H1 (cell line): Measurements from ENCODE around the gene ALPG. TPM values are rescaled to one million over a fixed set of nuclear protein-coding genes. Genes with fewer than 3 reads are reported as not detected.
"Not testable (repeated sequence)": the region's sequence is repeated elsewhere in the genome, so short reads cannot be mapped to it uniquely, and the experiment has no call there.

ENCODE experiments used
- CTCF ChIA-PET: fragments of 300-600 bp; sonication (Branson Sonifier 250); formaldehyde crosslinking; loops from one replicate; lab custom pipeline; 2021; ENCODE audit not compliant: partially characterized antibody; lab: Charles Lee
- POLR2A ChIA-PET: fragments of 300-600 bp; sonication (Branson Sonifier 250); formaldehyde crosslinking; loops from one replicate; lab custom pipeline; 2021; ENCODE audit warnings: inconsistent platforms; ENCODE audit not compliant: partially characterized antibody; lab: Charles Lee
- DNase-seq, 2 experiments: peaks; one replicate each; pipeline versions ENCODE4 v3.0.0 to v3.0.0-alpha.2; 2010 to 2022; ENCODE audit warnings: low spot score in 2 of 2, low read depth in 1 of 2, mixed read lengths in 1 of 2
- FAIRE-seq: peaks from 2 replicates; lab custom pipeline; 2011; peaks lifted over from hg19 to GRCh38; lab: Jason Lieb, UNC
- H2AFZ ChIP-seq: 2 replicates; pipeline ENCODE4 v1.8.1; 2012; ENCODE audit warnings: low read length, inconsistent platforms
- H2AK5ac ChIP-seq: 2 replicates; pipeline ENCODE4 v1.6.1; 2013; ENCODE audit warnings: low read depth, low read length
- H2BK120ac ChIP-seq: replicated peaks from 2 replicates; pipeline ENCODE3; 2013; ENCODE audit warnings: low read depth, low read length, inconsistent platforms
- H2BK12ac ChIP-seq: 2 replicates; pipeline ENCODE4 v1.6.1; 2013; ENCODE audit warnings: low read depth, low read length
- H2BK15ac ChIP-seq: 2 replicates; pipeline ENCODE4 v1.6.1; 2013; ENCODE audit warnings: low read length
- H2BK20ac ChIP-seq: 2 replicates; pipeline ENCODE4 v1.6.1; 2013; ENCODE audit warnings: low read length
- H2BK5ac ChIP-seq: 2 replicates; pipeline ENCODE4 v1.6.1; 2013; ENCODE audit warnings: low read depth, low read length
- H3K14ac ChIP-seq: 2 replicates; pipeline ENCODE4 v1.6.1; 2013; ENCODE audit warnings: inconsistent platforms; ENCODE audit not compliant: insufficient read length
- H3K18ac ChIP-seq: 2 replicates; pipeline ENCODE4 v1.6.1; 2013; ENCODE audit warnings: low read length; ENCODE audit errors: extremely low read depth
- H3K23ac ChIP-seq: 2 replicates; pipeline ENCODE4 v1.6.1; 2013; ENCODE audit warnings: inconsistent platforms; ENCODE audit not compliant: insufficient read length
- H3K23me2 ChIP-seq: 2 replicates; pipeline ENCODE4 v1.6.1; 2013; ENCODE audit warnings: low read depth, low read length
- H3K27ac ChIP-seq: 2 replicates; pipeline ENCODE4 v1.6.1; 2011; ENCODE audit warnings: low read depth, low read length, inconsistent platforms
- H3K27me3 ChIP-seq, 4 experiments: replicated peaks in 1 of 4; 1 replicate in 1 of 4; 2 replicates in 3 of 4; pipeline versions ENCODE4 v1.6.1 to v1.8.1; 2011 to 2013; ENCODE audit warnings: low read length in 3 of 4, mild to moderate bottlenecking in 3 of 4, inconsistent platforms in 2 of 4, mixed read lengths in 2 of 4, moderate library complexity in 1 of 4; ENCODE audit not compliant: control insufficient read depth in 3 of 4, insufficient read depth in 3 of 4; ENCODE audit errors: extremely low read depth in 1 of 4
- H3K36me3 ChIP-seq, 4 experiments: 2 replicates each; pipeline versions ENCODE4 v1.6.1 to v1.8.1; 2011 to 2013; ENCODE audit warnings: mild to moderate bottlenecking in 4 of 4, low read length in 3 of 4, moderate library complexity in 2 of 4, control low read depth in 1 of 4, inconsistent platforms in 1 of 4; ENCODE audit not compliant: insufficient read depth in 4 of 4, control insufficient read depth in 2 of 4
- H3K4ac ChIP-seq: replicated peaks from 2 replicates; pipeline ENCODE3; 2013; ENCODE audit warnings: low read length, low read depth, mixed read lengths, inconsistent platforms; ENCODE audit not compliant: insufficient read length
- H3K4me1 ChIP-seq, 4 experiments: replicated peaks in 1 of 4; 1 replicate in 1 of 4; 2 replicates in 3 of 4; pipeline versions ENCODE4 v1.6.1 to v1.8.1; 2011 to 2013; ENCODE audit warnings: low read length in 3 of 4, inconsistent platforms in 2 of 4, mixed read lengths in 1 of 4; ENCODE audit not compliant: insufficient read depth in 4 of 4, control insufficient read depth in 3 of 4
- H3K4me2 ChIP-seq, 2 experiments: 2 replicates each; pipeline versions ENCODE4 v1.6.1 to v1.8.1; 2011 to 2013; ENCODE audit warnings: low read depth in 2 of 2, low read length in 2 of 2, control low read depth in 1 of 2, inconsistent platforms in 1 of 2, mild to moderate bottlenecking in 1 of 2; ENCODE audit not compliant: insufficient read depth in 1 of 2
- H3K4me3 ChIP-seq, 4 experiments: fragments of 200-600, 300-600 bp in 1 of 4; sonication (generic), shearing (Covaris generic), sonication (Bioruptor Twin) in 1 of 4; 2 replicates each; pipeline versions ENCODE4 v1.5.1 to v1.8.1; 2011 to 2016; ENCODE audit warnings: low read length in 4 of 4, low read depth in 3 of 4, control low read depth in 2 of 4, inconsistent platforms in 2 of 4, mild to moderate bottlenecking in 2 of 4, mixed read lengths in 1 of 4, moderate library complexity in 1 of 4; ENCODE audit not compliant: insufficient read depth in 2 of 4; ENCODE audit errors: extremely low read depth in 1 of 4
- H3K56ac ChIP-seq: replicated peaks from 2 replicates; pipeline ENCODE3; 2013; ENCODE audit warnings: low read depth, mild to moderate bottlenecking, mixed read lengths, low read length, inconsistent platforms; ENCODE audit not compliant: insufficient read length
- H3K79me1 ChIP-seq: 2 replicates; pipeline ENCODE4 v1.6.1; 2013; ENCODE audit warnings: low read depth, low read length, control low read depth
- H3K79me2 ChIP-seq, 2 experiments: 2 replicates each; pipeline versions ENCODE4 v1.6.1 to v1.8.1; 2012 to 2013; ENCODE audit warnings: low read length in 2 of 2, mild to moderate bottlenecking in 2 of 2, inconsistent platforms in 1 of 2; ENCODE audit not compliant: insufficient read depth in 2 of 2, control insufficient read depth in 1 of 2
- H3K9ac ChIP-seq, 4 experiments: replicated peaks in 1 of 4; 1 replicate in 1 of 4; 2 replicates in 3 of 4; pipeline versions ENCODE4 v1.6.1 to v1.8.1; 2011 to 2013; ENCODE audit warnings: low read depth in 3 of 4, low read length in 3 of 4, control low read depth in 2 of 4, mild to moderate bottlenecking in 2 of 4, moderate library complexity in 2 of 4, inconsistent platforms in 1 of 4; ENCODE audit errors: extremely low read depth in 1 of 4
- H3K9me3 ChIP-seq, 2 experiments: 2 replicates each; pipeline versions ENCODE4 v1.6.1 to v1.8.1; 2012 to 2013; ENCODE audit warnings: mild to moderate bottlenecking in 2 of 2, moderate library complexity in 2 of 2, control low read depth in 1 of 2, inconsistent platforms in 1 of 2, low read depth in 1 of 2, low read length in 1 of 2, mixed read lengths in 1 of 2; ENCODE audit not compliant: insufficient read depth in 2 of 2
- H4K20me1 ChIP-seq, 2 experiments: replicated peaks in 1 of 2; 2 replicates each; pipeline versions ENCODE3 to v1.8.1; 2011 to 2013; ENCODE audit warnings: inconsistent platforms in 2 of 2, low read length in 2 of 2, mild to moderate bottlenecking in 1 of 2; ENCODE audit not compliant: insufficient read depth in 2 of 2, control insufficient read depth in 1 of 2
- H4K5ac ChIP-seq: 2 replicates; pipeline ENCODE4 v1.6.1; 2013; ENCODE audit warnings: low read length, low read depth, mixed read lengths, inconsistent platforms; ENCODE audit not compliant: insufficient read length
- H4K8ac ChIP-seq: 2 replicates; pipeline ENCODE4 v1.8.0; 2013; ENCODE audit warnings: mild to moderate bottlenecking, moderate library complexity, low read length, inconsistent platforms; ENCODE audit not compliant: insufficient read depth; ENCODE audit errors: extremely low read depth
- H4K91ac ChIP-seq: replicated peaks from 2 replicates; pipeline ENCODE3; 2013; ENCODE audit warnings: low read length, mixed read lengths, inconsistent platforms; ENCODE audit not compliant: insufficient read length
- WGBS, 2 experiments: shearing (Covaris generic) in 1 of 2; methylation state at CpG; one replicate each; pipeline versions ENCODE4 v1.1.6 to v1.1.7; 2013 to 2015; ENCODE audit warnings: low lambda C conversion rate in 2 of 2, mixed read lengths in 2 of 2, inconsistent platforms in 1 of 2, low coverage in 1 of 2, missing lambda C conversion rate in 1 of 2; ENCODE audit not compliant: insufficient replicate concordance in 2 of 2, insufficient coverage in 1 of 2, insufficient read length in 1 of 2; ENCODE audit errors: extremely low coverage in 1 of 2, missing lambda C conversion rate in 1 of 2; 5-methylcytosine and 5-hydroxymethylcytosine counted together
- polyA plus RNA-seq, 7 experiments: library from polyadenylated mRNA; depleted of rRNA in 3 of 7; stranded (reverse) in 5 of 7; unstranded in 2 of 7; fragments of >200 nt in 5 of 7; fragments of 200-250 nt in 2 of 7; gene quantifications; 1 replicate in 5 of 7; 2 replicates in 1 of 7; 4 replicates in 1 of 7; pipeline versions ENCODE4 v1.2.1 to v1.2.3, GENCODE V29; 2011 to 2013; ENCODE audit warnings: missing spikeins in 2 of 7, mixed read lengths in 2 of 7
- total RNA-seq: library from RNA; stranded (reverse); fragmentation: NEBNext Ultra II Directional; extraction: Animal tissue kit (Norgen Biotek cat#: 25700); gene quantifications from 2 replicates; pipeline ENCODE4 v1.2.1, GENCODE V29; 2021

ALPG gene
- total and polyA plus RNA-seq, 2 of the 8 experiments (the other 6 are each of a cell fraction or from before 2014, with no cell fraction given) = 0.56 to 2.1 TPM

DNA sequence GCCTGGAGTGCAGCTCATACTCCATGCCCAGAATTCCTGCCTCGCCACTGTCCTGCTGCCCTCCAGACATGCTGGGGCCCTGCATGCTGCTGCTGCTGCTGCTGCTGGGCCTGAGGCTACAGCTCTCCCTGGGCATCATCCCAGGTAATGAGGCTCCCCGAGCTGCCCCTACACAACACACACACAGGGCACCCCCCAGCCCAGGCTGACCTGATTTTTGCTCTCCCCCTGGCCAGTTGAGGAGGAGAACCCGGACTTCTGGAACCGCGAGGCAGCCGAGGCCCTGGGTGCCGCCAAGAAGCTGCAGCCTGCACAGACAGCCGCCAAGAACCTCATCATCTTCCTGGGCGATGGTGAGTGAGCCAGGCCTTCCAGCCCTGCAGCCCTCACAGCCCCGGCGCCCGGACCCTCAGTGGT lies 27.9 kb upstream of the ALPG start, which contains the start of gene ALPP:
Gene ALPP, plus strand, starts transcription at position 17 of the 417 bp plus-strand sequence. Its CDS starts 52 bp downstream, at position 69.
- H3K4ac ChIP-seq, H3K14ac ChIP-seq, H3K36me3 ChIP-seq, H3K4me3 ChIP-seq, H4K91ac ChIP-seq, H3K23me2 ChIP-seq, H3K18ac ChIP-seq, H3K56ac ChIP-seq, H2BK12ac ChIP-seq, H3K79me1 ChIP-seq, H2AFZ ChIP-seq, H4K8ac ChIP-seq, H3K4me2 ChIP-seq, H2BK20ac ChIP-seq, H2BK120ac ChIP-seq, H3K9ac ChIP-seq, H4K5ac ChIP-seq, H3K27me3 ChIP-seq, H3K79me2 ChIP-seq, H2BK15ac ChIP-seq, H3K9me3 ChIP-seq, H2AK5ac ChIP-seq, H2BK5ac ChIP-seq, H3K23ac ChIP-seq, FAIRE-seq, H3K27ac ChIP-seq, DNase-seq, H4K20me1 ChIP-seq: not testable (repeated sequence)
- 89% methylated on average over 8 of the region's 12 CpGs; no CpG with 5 or more reads in 1 of the 2 experiments for WGBS, 2 experiments
- ChIA-PET POLR2A (interaction anchor here (0.7 to 0.9 kb wide), 2 partner anchors 28 to 42 kb away, joined by 3 to 4 read pairs; partner anchors contain the start of gene ALPG), CTCF (interaction anchor here (0.9 to 8.3 kb wide), 6 partner anchors 13 to 98 kb away, joined by 3 to 88 read pairs (median 4); no protein-coding TSS in a partner anchor)
- H3K4me1 ChIP-seq = peaks cover 0 to 16% (median 5%) of the 10 kb centered on the region in 4 experiments; a peak in 6 of 7 replicates
